ENCODE results near the gene SRRM3. TPM values are rescaled to one million over a fixed set of nuclear protein-coding genes. Genes with fewer than 3 reads are reported as not detected.

SRRM3 gene
- total RNA-seq, 4 donors from 2014 or later = 8.0 to 22.4 (median 10.8) TPM

GRCh38 chr7:76191783-76192240 lies 9.9 kb upstream of the SRRM3 start:
- Histone ChIP-seq H3K4me1 (no peaks in the 10 kb centered on the region), H3K27ac (no peak overlapping the region), H3K27me3 (peaks cover 0 to 25% (median 0%) of the 10 kb centered on the region in 4 donors), H3K4me3 (no peak overlapping the region), H3K9me3 (peaks cover 0 to 7% (median 0%) of the 10 kb centered on the region in 3 donors), H3K36me3 (no peaks in the 10 kb centered on the region)
- TF ChIP-seq POLR2A (IDR thresholded peaks at IDR 0.05) = no peak
- TF ChIP-seq, protein P1, sequence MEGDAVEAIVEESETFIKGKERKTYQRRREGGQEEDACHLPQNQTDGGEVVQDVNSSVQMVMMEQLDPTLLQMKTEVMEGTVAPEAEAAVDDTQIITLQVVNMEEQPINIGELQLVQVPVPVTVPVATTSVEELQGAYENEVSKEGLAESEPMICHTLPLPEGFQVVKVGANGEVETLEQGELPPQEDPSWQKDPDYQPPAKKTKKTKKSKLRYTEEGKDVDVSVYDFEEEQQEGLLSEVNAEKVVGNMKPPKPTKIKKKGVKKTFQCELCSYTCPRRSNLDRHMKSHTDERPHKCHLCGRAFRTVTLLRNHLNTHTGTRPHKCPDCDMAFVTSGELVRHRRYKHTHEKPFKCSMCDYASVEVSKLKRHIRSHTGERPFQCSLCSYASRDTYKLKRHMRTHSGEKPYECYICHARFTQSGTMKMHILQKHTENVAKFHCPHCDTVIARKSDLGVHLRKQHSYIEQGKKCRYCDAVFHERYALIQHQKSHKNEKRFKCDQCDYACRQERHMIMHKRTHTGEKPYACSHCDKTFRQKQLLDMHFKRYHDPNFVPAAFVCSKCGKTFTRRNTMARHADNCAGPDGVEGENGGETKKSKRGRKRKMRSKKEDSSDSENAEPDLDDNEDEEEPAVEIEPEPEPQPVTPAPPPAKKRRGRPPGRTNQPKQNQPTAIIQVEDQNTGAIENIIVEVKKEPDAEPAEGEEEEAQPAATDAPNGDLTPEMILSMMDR (IDR thresholded peaks at IDR 0.05) = no peak
- intact Hi-C loops (cut with DNase I) = no loop called here
- no peak for DNase-seq
- 23 to 34% methylated on average over 3 of the region's 3 CpGs for WGBS, 2 donors

GRCh38 chr7:76193466-76193865 lies 8.2 kb upstream of the SRRM3 start:
- H3K27ac ChIP-seq = no peak overlapping the region
- TF ChIP-seq, protein P1 (IDR thresholded peaks at IDR 0.05) = no peak
- no peak for TF ChIP-seq POLR2A (IDR thresholded peaks at IDR 0.05)
- intact Hi-C loops (cut with DNase I) = no loop called here

GRCh38 chr7:76193883-76194282 lies 7.8 kb upstream of the SRRM3 start:
- no peak for DNase-seq
- Histone ChIP-seq H3K36me3 (no peaks in the 10 kb centered on the region), H3K4me3 (no peak overlapping the region), H3K4me1 (no peaks in the 10 kb centered on the region), H3K27ac (no peak overlapping the region), H3K27me3 (peaks cover 0 to 29% (median 0%) of the 10 kb centered on the region in 4 donors), H3K9me3 (peaks cover 0 to 7% (median 0%) of the 10 kb centered on the region in 3 donors)
- 25 to 59% methylated on average over 1 to 3 of the region's 5 CpGs for WGBS, 2 donors
- TF ChIP-seq, protein P1 (IDR thresholded peaks at IDR 0.05) = no peak
- TF ChIP-seq POLR2A (IDR thresholded peaks at IDR 0.05) = no peak
- intact Hi-C loops (cut with DNase I) = no loop called here

More at GRCh38 chr7:76193466-76193865, 8.2 kb upstream of the SRRM3 start:
- H3K9me3 ChIP-seq = peaks cover 0 to 7% (median 0%) of the 10 kb centered on the region in 3 donors
- no peak for DNase-seq
- H3K36me3 ChIP-seq = no peaks in the 10 kb centered on the region
- H3K4me1 ChIP-seq = no peaks in the 10 kb centered on the region
- WGBS, 2 donors = 37 to 100% methylated on average over 1 to 2 of the region's 4 CpGs
- H3K27me3 ChIP-seq = peaks cover 0 to 29% (median 0%) of the 10 kb centered on the region in 4 donors
- no peak overlapping the region for H3K4me3 ChIP-seq

DNA sequence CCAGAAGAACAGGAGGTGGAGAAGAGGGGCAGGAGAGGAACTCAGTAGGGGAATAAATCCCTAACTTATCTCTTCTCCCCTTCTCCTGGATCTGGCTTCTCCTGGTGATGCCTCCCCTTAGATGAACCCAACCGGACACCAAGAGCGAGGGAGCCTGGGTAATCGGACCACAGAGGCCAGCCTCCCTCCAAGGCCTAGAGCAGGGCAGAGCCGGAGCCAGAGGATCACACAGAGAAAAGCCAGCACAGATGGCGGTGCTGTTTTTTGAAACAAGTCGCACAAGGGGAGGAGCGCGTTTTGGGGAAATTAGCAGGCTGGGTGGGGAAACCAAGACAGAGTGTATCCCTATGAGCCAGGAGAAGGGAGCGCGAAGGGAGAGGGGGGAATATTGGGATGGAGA lies 4.9 kb upstream of the SRRM3 start:
- H3K9me3 ChIP-seq = peaks cover 0 to 2% (median 0%) of the 10 kb centered on the region in 3 donors
- peaks cover 0 to 6% (median under 1%) of the 10 kb centered on the region in 3 donors for H3K4me1 ChIP-seq
- no peak for DNase-seq
- no peak overlapping the region for H3K27ac ChIP-seq
- WGBS, 2 donors = 83 to 89% methylated on average over 10 of the region's 10 CpGs
- TF ChIP-seq, protein P1 (IDR thresholded peaks at IDR 0.05) = no peak
- TF ChIP-seq POLR2A (IDR thresholded peaks at IDR 0.05) = no peak
- intact Hi-C loops (cut with DNase I) = no loop called here
- no peak overlapping the region for H3K4me3 ChIP-seq
- no peaks in the 10 kb centered on the region for H3K36me3 ChIP-seq
- peaks cover 0 to 51% (median 0%) of the 10 kb centered on the region in 4 donors for H3K27me3 ChIP-seq

GRCh38 chr7:76198202-76198601 lies 3.5 kb upstream of the SRRM3 start:
- DNase-seq = no peak
- WGBS, 2 donors = 29 to 38% methylated on average over 3 of the region's 4 CpGs
- no peak overlapping the region for H3K4me3 ChIP-seq
- H3K27me3 ChIP-seq = peaks cover 0 to 64% (median 0%) of the 10 kb centered on the region in 4 donors
- no peak overlapping the region for H3K27ac ChIP-seq
- TF ChIP-seq, protein P1 (IDR thresholded peaks at IDR 0.05) = no peak
- TF ChIP-seq POLR2A (IDR thresholded peaks at IDR 0.05) = no peak
- H3K9me3 ChIP-seq = no peaks in the 10 kb centered on the region
- intact Hi-C loops (cut with DNase I) = no loop called here
- peaks cover 0 to 10% (median 3%) of the 10 kb centered on the region in 3 donors for H3K4me1 ChIP-seq
- no peaks in the 10 kb centered on the region for H3K36me3 ChIP-seq

Data from esophagus squamous epithelium (tissue), 5 donors.